ENCODE data around the gene GNE.
A peak's percentile ranks its signal among the peaks of the same experiment; 100 is the strongest.
"Not testable (repeated sequence)": the region's sequence is repeated elsewhere in the genome, so short reads cannot be mapped to it uniquely, and the experiment has no call there.

GNE gene, protein sequence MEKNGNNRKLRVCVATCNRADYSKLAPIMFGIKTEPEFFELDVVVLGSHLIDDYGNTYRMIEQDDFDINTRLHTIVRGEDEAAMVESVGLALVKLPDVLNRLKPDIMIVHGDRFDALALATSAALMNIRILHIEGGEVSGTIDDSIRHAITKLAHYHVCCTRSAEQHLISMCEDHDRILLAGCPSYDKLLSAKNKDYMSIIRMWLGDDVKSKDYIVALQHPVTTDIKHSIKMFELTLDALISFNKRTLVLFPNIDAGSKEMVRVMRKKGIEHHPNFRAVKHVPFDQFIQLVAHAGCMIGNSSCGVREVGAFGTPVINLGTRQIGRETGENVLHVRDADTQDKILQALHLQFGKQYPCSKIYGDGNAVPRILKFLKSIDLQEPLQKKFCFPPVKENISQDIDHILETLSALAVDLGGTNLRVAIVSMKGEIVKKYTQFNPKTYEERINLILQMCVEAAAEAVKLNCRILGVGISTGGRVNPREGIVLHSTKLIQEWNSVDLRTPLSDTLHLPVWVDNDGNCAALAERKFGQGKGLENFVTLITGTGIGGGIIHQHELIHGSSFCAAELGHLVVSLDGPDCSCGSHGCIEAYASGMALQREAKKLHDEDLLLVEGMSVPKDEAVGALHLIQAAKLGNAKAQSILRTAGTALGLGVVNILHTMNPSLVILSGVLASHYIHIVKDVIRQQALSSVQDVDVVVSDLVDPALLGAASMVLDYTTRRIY

DNA sequence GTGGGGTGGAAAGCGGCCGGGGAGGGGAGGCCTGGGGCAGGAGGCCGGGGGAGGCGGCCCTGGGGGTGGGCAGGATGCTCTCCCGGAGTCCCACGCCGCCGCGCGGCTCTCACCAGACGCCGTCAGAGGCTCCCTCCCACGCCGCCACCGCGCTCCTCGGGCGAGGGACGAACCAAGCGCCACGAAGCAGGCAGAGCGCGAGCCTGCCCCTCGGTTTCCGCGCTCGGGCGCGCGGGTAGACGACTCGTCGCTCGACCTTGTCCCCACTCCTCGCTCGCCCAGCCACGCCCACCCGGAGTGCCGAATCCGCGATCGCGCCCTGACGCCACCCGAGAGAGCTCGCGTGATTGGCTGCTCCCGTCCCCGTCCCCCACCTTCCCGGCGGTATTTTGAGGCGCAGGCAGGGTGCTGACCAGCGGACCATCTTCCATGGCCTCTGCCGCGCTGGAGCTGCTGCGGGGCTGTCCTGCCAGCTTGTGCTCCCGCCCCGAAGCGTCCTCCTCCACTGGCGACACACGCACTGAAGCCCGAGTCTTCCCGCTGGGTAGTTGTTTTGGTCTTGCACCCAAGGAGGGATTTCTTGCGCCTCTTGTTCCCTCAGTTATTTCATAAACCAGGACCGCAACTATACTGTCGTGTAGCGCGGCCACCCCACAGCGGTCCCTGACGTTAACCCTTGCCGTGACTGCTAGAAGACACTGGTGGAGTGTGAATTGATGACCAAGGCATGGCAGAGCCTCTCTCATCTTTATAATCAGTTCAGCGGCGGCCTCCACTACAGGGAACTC, at the start of gene GNE:
Gene GNE, minus strand, starts transcription at position 241 of the 788 bp plus-strand sequence. CDS start 9,093 bp downstream, outside the sequence.
- DNase-seq (ENCODE audit: low read depth), result peak; percentile 96

DNA sequence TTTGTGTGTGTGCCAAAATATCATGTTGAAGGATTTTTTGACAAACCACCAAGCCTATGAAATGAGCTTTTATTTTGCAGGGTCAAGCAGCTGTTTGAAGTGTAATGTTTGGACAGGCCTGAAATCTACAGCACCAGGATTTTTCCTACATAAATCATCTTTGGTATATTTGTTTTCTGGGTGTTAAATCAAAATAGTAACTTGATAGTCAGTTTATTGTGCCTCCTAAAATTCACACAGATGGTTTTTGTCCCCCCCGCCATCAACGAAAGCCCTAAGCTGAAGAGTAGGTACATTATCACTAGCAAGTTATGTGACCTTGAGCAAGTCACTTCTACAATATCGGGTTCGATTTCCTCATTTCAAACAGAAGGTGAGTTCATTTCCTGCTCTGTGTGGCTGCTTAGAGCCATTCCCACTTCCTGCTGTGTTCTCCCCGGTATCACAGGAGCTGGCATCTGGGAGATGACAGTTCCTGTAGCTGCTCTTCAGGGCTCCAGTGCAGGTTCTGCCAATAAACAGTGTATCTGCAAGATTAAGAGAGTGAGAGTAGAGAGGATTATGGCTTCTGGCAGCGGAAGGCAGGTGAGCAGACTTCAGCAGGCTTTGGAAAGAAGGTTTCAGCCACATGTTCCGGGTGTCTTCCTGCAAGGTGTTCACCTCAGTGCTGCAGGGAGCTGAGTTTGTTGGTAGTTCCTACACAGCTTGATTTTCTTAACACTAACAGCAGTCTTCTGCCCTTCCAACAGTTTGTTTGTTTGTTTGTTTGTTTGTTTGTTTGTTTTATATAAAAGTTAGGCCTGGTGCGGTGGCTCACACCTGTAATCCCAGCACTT, 48.4 kb upstream of the GNE start:
- DNase-seq (ENCODE audit: low read depth), result no peak

DNA sequence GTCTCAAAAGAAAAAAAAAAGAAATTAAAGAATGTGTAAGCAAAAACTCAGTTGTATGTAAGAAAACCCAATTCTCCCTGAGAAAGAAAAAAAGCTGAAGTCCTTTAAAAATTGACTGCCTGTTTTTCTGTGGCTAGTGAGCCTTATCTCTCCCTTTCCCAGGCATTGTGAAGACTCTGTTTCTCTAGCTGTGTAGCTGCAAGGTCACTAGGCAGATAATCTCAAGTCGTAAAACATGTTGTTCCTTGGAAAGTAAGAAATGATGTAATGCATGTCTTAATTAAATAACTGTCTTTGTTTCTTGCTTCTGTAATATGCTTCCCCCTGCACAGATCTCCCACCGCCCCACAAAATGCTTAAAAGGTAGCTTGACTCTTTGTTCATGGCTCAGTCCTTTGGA, 46.1 kb upstream of the GNE start:
- not testable (repeated sequence) for DNase-seq (ENCODE audit: low read depth)

DNA sequence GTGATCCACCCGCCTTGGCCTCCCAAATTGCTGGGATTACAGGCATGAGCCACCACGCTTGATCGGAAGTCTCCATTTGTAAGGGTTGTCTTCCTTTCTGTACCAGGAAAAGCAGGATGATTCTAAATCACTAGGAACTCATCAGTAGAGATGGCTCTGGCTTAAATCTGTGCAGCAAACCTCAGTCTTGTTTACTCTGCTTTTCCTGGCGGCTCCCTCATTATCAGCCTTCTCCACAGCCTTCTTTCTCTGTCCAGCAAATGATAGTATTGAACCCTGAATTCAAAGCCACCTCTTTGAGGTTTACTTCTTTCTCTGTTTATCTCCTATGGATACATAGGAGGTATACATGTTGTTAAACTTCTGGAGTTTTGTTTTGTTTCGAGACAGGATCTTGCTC, 43.0 kb upstream of the GNE start:
- DNase-seq (ENCODE audit: low read depth), result no peak

DNA sequence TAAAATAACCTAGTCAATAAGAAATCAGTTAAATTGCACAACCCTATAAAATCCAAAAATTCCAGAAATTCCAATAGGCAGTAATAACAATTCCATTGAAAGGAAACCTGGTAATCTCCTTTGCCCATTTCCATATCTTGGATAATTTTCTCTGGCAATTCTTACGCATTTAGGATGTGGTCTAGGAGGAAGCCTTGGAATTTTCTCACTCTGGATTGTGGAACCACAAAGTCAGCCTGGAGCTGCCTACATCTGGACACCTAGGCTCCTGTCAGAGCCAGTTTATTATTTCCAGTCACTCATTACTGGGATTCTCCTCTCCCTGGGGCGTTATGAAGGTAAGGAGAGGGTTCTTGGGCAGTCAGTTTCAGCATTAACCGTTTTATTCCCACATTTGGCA, 40.3 kb upstream of the GNE start:
- no peak for DNase-seq (ENCODE audit: low read depth)

DNA sequence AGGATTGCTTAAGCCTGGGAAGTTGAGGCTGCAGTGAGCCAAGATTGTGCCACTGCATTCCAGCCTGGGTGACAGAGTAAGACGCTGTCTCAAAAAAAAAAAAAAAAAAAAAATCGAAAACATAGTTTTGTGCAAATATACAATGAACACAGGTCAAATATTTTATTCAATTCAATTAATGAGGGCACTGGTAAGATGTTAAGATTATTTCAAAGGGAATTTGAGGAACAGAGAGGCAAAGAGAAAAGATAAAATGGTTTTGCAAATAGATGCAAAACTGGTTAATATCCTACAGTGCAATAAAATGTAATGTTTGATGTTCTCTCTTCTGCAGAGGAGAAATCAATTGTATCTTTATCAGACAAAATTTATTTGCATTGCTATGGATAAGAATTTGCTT, 39.5 kb upstream of the GNE start:
- DNase-seq (ENCODE audit: low read depth), result no peak

DNA sequence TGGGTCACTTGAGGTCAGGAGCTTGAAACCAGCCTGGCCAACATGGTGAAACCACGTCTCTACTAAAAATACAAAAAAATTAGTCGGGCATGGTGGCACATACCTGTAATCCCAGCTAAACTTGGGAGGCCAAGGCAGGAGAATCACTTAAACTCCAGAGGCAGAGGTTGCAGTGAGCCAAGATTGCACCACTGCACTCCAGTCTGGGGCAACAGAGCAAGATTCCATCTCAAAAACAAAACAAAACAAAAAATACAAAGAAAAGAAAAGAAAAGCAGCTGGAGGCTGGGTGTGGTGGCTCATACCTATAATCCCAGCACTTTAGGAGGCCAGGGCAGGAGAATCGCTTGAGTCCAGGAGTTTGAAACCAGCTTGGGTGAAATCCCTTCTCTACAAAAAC, 36.7 kb upstream of the GNE start:
- DNase-seq (ENCODE audit: low read depth), result not testable (repeated sequence)

DNA sequence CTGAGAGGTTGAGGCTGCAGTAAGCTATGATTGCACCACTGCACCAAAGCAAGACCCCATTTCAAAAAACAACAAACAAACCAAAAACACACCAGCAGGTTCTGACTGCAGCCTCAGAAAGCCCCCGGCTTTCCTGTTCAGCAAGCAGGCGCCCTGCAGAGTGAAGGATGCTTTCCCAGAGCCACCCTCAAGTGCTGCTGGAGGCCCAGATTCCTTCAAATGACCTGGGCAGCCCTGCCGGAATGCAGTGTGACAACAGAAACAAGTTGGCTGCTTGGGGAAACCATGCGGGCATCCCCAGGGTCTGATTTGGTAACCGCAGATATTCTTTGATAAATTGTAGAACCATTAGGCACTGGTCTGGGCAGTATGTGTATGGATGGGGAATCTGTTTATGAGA, 35.7 kb upstream of the GNE start:
- DNase-seq (ENCODE audit: low read depth), result no peak

DNA sequence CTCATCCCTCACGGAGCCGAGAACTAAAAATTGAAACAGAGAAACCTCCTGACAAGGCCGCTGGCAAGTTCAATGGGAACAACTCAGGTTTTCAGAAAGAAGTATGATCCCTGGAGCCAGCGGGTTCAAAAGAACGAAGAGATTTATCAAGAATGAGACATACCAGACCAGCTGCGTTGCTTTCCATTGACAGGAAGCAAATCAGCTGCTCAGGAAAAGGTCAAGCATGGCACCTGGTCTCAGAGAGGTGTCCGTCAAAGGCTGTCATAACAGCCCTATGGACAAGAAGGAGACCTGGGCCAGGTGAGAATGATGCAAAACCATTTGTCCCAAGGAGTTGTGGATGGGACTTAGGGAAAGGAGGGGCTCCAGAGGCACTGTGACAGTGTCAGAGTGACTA, 34.9 kb upstream of the GNE start:
- DNase-seq (ENCODE audit: low read depth), result no peak

DNA sequence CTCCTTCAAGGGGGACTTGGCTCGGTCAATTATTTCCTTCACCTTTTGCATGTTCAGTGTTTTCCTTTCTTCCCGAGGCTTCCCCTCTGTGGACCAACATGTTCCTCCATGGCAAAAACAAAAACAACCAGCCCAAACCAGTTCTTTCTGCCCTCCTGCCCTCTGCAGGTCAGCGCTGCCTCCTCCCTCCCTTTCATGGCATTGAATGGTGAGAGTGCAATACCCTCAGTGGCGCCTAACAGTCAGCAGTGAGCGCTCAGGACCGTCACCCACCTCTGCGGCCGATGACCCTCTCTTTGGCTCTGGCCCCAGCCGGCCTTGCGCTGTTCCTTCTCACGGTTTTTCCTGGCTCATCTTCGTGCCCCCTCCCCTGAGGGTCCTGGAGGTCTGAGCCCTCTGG, 34.4 kb upstream of the GNE start:
- DNase-seq (ENCODE audit: low read depth), result no peak

DNA sequence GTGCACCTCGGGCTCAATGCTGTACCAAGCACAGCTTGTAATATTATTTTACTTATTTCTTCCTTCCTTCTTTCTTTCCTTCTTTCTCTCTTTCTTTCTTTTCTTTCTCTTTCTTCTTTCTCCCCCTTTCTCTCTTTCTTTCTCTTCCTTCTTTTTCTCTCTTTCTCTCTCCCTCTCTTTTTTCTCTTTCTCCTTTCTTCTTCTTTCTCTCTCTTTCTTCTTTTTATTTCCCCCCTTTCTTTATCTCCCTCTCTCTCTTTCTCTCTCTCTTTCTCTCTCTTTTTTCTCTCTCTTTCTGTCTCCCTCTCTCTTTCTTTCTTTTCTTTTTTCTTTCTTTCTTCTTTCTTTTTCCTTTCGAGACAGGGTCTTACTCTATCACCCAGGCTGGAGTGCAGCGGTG, 32.7 kb upstream of the GNE start:
- no peak for DNase-seq (ENCODE audit: low read depth)

DNA sequence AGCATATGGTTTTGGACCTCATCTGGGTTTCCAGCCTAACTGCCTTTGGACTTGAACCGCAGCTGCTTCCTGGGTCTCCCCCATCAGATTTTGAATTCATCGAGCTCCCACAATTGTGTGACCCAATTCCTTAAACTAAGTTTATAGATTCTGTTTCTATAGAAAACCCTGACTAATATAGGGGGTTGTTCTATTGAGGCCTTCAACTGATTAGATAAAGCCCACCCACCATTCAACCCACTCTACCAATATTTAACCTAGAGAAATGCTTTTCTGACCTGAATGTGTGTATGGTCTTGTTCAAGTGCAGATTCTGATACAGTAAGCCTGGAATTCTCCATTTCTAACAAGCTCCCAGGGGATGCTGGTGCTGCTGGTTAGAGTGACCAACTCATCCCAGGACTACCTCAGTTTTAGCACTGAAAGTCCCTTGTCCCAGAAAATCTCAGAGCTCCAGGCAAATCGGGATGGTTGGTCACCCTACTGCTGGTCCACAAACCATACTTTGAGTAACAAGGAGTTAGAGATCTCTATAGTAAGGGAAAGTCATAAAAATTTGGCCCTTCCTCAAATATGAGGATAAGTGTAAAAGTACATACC, 31.7 kb upstream of the GNE start:
- no peak for DNase-seq (ENCODE audit: low read depth)

DNA sequence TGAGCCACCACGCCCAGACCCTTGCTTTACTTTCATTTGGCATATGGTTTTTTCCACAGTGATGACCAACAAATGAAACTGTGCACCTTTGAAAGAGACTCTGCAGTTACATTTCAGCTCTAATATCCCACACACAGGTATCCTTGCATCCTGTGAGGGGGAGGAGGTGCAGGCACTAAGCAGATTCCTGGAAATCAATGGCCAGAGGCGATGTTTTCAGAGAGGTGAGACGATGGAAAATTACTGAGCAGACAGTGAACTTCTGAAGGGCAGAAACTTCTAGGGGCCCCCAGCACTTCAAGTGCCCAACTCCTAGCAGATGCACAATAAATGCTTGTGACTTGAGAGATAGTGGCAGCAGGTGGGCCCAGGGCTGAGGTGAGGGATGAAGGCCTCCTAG, 29.8 kb upstream of the GNE start:
- DNase-seq (ENCODE audit: low read depth), result no peak

DNA sequence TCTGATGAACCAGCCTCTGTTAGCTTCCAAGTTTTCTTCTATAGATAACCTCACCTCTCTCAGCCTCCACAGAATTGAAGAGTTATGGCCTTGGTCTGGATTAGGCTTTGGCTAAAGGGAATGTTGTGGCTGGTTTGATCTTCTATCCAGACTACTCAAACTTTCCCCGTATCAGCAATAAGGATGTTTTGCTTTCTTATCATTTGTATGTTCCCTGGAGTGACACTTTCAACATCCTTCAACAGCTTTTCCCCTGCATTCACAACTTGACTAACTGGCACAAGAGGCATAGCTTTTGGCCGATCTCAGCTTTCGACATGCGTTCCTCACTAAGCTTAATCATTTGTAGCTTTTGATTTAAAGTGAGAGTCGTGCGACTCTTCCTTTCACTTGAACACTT, 28.1 kb upstream of the GNE start:
- no peak for DNase-seq (ENCODE audit: low read depth)

DNA sequence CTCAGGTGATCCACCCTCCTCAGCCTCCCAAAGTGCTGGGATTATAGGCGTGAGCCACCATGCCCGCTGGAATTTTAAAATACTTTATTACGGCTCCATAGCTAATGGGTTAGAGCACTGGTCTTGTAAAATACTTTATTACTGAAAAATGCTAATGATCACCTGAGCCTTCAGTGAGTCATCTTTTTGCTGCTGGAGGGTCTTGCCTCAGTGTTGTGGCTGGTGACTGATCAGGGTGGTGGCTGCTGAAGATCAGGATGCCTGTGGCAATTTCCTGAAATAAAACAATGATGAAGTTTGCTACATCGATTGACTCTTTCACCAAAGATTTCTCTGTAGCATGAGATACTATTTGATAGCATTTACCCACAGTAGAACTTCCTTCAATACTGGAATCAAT, 26.0 kb upstream of the GNE start:
- no peak for DNase-seq (ENCODE audit: low read depth)

DNA sequence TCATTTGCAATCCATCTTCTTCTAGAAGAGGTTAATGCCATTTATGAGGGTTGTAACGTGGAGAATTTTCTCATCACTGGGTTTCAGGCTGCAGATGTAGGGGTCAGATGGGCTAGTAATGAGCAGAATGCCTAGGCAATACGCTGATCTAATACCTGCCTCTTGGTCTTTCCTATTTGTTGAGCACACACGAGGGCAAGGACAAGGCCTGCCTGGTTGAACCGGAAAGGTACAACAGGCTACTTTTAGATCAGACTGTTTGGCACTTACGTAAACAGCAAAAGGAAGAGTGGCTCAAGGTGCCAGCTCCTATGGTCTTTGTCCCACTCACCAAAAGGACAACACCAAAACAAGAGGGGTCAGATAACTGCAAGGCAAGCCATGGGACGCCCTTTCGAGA, 24.0 kb upstream of the GNE start:
- DNase-seq (ENCODE audit: low read depth), result no peak

DNA sequence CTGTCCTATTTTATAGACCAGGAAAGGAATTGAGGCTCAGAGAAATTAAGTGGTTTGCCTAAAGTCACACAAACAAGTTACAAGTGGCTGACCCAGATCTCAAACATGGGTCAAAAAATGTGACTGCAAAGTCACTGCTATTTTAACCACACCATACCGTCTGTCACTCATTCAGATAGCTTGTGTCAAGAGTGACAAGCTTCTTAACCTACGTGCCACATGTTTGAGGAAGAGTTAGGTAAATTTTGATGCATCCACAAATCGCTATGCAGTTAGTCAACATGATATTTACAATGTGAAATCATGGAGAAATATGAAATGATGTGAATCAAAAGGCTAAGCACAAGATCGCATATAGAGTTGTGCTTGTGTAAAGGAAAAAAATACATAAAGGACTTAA, 22.7 kb upstream of the GNE start:
- DNase-seq (ENCODE audit: low read depth), result no peak

DNA sequence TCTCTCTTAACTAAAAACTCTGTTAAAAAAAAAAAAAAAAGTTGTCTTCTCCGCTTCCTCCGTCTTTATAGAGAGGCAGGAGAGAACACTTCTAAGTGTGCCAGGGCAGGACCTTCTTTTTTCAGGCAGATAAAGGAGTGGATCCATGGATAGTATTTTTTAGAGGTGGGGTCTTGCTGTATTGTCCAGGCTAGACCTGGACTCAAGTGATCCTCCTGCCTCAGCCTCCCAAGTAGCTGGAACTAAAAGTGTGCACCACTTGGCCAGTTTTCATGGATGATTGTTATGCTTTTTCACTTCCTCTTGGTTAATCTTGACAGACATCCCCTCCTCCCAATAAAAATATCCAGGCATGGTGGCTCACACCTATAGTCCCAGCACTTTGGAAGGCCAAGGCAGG, 20.0 kb upstream of the GNE start:
- no peak for DNase-seq (ENCODE audit: low read depth)

DNA sequence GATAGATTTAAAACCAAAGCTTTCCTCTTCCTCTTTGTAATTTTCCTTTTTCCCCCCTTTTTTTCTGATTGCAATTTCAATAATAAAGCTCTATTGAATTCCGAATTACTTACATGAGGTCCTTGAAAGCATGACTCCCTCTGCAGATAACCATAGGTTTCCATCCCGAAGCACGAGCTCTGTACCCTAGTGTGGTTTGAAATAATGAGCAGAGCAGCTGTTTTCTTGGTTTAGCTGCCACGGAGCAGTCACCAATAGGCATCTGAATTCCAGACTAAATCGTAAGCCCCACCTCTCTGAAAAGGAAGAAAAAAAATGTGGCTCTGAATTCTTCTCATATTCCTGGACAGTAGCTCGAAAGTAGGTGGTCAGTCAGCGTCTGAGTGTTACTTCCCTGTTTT, 18.5 kb upstream of the GNE start:
- DNase-seq (ENCODE audit: low read depth), result no peak

DNA sequence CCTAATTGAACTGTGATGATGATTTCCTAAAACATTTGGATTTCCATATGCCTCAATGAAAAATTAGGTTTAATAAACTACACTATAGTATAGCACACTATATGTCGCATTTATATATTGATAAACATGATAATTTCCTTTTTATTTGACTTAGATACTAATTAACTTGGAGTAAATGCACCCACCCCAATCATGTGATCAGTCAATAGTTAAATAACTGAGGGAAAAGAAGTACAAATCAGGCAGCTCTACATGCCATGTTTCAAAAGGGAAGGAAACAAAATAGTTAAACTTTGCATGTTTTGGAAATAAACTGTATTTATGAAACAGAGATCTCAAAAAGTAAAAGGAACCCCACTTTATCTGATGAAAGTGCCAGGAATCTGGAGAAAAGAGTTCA, 18.0 kb upstream of the GNE start:
- DNase-seq (ENCODE audit: low read depth), result no peak

DNA sequence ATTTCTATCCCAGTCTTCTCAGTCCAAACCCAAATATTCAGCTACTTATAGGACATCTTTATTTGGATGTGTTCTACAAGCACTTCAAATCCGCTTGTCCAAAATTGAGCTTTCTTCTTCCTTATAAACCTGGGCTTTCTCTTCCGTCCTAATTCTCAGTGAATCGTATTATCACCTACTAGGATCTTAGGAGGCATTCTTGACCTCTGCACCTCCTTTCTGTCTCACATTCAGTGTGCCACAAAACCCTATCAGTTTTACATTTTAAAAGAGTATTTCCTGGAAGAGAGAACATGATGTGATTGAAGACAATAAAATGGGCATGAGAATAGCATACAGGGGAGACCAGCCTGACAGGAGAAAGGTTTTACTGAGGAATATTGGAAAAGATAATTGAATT, 16.8 kb upstream of the GNE start:
- no peak for DNase-seq (ENCODE audit: low read depth)

DNA sequence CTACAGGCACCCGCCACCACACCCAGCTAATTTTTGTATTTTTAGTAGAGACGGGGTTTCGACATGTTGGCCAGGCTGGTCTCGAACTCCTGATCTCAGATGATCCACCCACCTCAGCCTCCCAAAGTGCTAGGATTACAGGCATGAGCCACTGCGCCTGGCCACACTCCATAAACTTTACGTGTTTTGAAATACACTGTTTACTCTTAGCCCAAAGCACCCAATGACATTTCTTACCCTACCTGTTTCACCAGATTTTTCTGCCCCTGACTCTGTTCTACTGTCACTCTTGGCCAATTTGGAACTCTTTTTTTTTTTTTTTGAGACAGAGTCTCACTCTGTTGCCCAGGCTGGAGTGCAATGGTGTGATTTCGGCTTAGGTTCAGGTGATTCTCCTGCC, 15.1 kb upstream of the GNE start:
- not testable (repeated sequence) for DNase-seq (ENCODE audit: low read depth)
